GM12891 (cell line): Measurements from ENCODE around the gene CARF.
A peak's percentile ranks its signal among the peaks of the same experiment; 100 is the strongest.
"Not testable (repeated sequence)": the region's sequence is repeated elsewhere in the genome, so short reads cannot be mapped to it uniquely, and the experiment has no call there.

Experiments used
- DNase-seq: peaks from one replicate; pipeline ENCODE4 v3.0.0; 2011; ENCODE audit warnings: low spot score; ENCODE audit not compliant: insufficient read length
- FAIRE-seq: peaks from 2 replicates; lab custom pipeline; 2011; peaks lifted over from hg19 to GRCh38; lab: Jason Lieb, UNC
- PAX5 ChIP-seq: IDR thresholded peaks from 2 replicates; pipeline ENCODE4 v1.6.1; 2011; ENCODE audit warnings: low read length, moderate library complexity, mild to moderate bottlenecking; ENCODE audit not compliant: insufficient read depth, severe bottlenecking
- POLR2A ChIP-seq: IDR thresholded peaks from 2 replicates; pipeline ENCODE4 v1.6.1; 2011; ENCODE audit warnings: low read depth, low read length, control low read depth
- POLR2AphosphoS5 ChIP-seq: IDR thresholded peaks from 2 replicates; pipeline ENCODE4 v1.6.1; 2011; ENCODE audit warnings: low read depth, low read length, control low read depth
- POU2F2 ChIP-seq: IDR thresholded peaks from 2 replicates; pipeline ENCODE4 v1.6.1; 2011; ENCODE audit warnings: low read depth, mild to moderate bottlenecking, control low read depth, low read length, moderate library complexity
- SPI1 ChIP-seq: IDR thresholded peaks from 2 replicates; pipeline ENCODE4 v1.6.1; 2011; ENCODE audit warnings: low read depth, low read length, control low read depth
- TAF1 ChIP-seq: IDR thresholded peaks from 2 replicates; pipeline ENCODE4 v1.6.1; 2011; ENCODE audit warnings: low read depth, low read length, control low read depth

CARF gene

GRCh38 chr2:202982779-202983491, 70.9 kb downstream of the CARF start:
- no peak for FAIRE-seq
- TF ChIP-seq SPI1 = no peak
- TF ChIP-seq POLR2AphosphoS5 = no peak
- no peak for TF ChIP-seq POU2F2
- TF ChIP-seq TAF1 = no peak
- DNase-seq = no peak

DNA sequence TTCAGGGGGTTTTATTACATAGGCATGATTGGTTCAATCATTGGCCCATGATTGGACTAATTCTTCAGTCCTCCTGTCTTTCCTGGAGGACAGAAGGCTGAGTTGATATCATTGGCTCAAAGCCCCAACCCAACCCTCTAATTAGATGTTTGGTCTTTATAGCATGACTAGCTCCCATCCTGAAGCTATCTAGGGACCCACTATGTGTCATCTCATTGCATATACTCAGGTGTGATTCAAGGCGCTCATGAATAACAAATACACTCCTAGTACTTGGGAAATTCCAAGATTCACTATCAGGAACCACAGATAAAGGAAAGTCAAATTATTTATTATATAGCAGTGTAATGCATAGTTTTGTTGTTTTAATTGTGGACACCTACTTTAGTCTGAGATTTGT, 77.7 kb downstream of the CARF start:
- FAIRE-seq = no peak
- DNase-seq = no peak
- no peak for TF ChIP-seq PAX5
- TF ChIP-seq POLR2A = no peak
- no peak for TF ChIP-seq SPI1
- TF ChIP-seq POU2F2 = no peak
- no peak for TF ChIP-seq POLR2AphosphoS5
- no peak for TF ChIP-seq TAF1

DNA sequence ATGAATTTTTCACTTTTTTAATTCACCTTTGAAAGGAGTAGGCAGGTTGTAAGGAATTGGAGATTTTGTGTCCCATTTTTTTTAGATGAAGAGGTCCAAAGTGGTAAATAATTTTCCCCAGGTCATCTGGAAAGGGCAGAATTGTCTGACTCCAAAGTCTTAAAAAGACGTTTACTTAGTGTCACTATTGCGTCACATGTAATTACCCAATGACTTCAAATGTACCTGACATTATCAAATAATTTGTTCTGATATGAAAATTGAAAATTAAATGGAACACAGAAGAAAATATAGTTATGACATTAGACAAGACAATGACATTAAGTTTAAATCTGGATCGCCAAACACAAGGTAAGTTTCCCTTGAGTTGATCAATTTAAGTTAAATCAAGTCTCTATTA, 78.4 kb downstream of the CARF start:
- TF ChIP-seq SPI1 = no peak
- no peak for TF ChIP-seq PAX5
- TF ChIP-seq POLR2AphosphoS5 = no peak
- no peak for TF ChIP-seq POLR2A
- no peak for TF ChIP-seq TAF1
- TF ChIP-seq POU2F2 = no peak
- DNase-seq (no peak), FAIRE-seq (no peak)

DNA sequence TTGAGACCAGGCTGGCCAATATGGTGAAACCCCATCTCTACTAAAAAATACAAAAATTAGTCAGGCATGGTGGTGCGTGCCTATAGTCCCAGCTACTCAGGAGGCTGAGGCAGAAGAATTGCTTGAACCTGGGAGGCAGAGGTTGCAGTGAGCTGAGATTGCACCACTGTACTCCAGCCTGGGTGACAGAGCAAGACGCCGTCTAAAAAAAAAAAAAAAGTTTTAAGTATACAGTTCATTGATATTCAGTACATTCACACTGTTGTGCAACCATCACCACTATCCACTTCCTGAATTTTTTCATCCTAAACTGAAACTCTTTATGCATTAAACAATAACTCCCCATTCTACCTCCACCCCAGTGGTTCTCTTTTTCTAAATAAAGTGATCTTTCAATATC, 85.0 kb downstream of the CARF start:
- not testable (repeated sequence) for DNase-seq, FAIRE-seq
- 0 out of 2 replicates have a peak, but pooled peaks have one; percentile 20 for TF ChIP-seq SPI1

DNA sequence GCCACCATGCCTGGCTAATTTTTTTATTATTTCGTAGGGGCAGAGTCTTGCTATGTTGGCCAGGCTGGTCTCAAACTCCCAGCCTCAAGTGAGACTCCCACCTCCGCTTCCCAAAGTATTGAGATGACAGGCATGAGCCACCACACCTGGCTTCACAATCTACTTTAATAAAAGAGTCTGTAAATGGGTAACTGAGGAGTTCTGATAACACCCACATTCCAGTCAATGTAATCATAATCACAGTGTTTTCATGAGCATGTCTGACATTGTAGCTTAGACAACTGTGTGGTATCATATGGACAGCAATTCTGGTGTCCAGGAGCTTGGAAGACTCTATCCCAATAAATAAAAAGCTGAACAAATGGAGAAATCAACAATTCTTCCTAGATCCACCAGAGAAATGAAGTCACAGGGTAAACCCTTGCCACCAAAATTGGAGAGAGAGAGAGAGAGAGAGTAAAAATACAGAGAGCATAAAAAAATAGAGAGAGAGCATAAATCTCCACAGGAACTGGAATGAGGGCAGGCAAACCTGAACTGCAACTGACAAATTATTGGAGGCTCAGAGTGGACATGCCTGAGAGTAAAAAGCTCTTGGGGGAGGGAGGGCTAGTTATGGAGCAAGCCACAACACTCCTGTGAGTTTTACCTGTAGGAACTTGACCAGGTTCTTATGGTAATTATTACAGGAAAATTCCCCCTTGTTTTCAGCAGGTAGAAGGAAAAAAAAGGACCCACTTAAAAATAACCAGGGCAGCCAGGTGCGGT, 90.2 kb downstream of the CARF start:
- TF ChIP-seq TAF1 = no peak
- TF ChIP-seq POU2F2 = no peak
- TF ChIP-seq SPI1 = no peak
- TF ChIP-seq POLR2A = no peak
- no peak for TF ChIP-seq PAX5
- no peak for TF ChIP-seq POLR2AphosphoS5
- no peak for FAIRE-seq
- no peak for DNase-seq

- TF ChIP-seq SPI1 (no peak), TAF1 (no peak), POLR2AphosphoS5 (no peak)
- FAIRE-seq (no peak), DNase-seq (no peak)
These were observed 91.6 kb downstream of the CARF start for GRCh38 chr2:203003716-203004115.

DNA sequence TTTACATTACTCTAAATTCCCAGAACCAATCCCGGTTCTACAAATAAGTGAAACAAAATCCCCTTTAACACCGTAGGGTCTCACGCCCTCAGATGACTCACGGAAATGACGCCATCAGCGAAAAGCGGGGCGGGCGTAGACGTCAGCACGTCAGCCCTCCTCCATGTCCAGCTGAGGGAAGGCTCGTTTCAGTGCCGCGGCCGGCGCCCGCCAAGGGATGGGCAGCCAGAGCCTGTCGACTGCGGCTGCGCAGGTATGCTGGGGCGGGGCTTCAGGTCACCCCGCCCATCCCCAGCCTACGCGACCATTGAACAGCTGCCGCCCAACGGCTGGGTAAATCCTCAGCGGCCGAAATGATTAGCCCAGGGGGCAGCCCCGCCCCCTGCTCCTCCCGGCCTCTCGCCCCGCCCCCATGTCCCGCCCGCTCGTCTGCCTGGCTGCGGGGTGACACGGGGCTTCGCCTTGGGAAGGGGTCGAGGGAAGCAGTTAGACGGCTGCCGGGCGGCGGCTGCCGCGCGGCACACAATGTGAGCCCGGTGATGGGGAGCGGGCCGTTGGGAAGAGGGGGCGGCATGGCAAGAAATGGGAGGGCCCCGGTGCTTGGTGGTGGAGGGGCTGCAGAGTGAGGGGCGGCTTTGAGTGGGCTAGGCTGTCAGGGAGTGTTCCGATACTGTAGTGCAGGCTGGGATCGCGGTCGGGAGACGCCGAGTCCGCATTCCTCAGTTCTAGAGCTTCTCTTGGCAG, 102.6 kb downstream of the CARF start, which contains the start of gene NBEAL1:
Gene NBEAL1, plus strand, starts transcription at position 420 of the 744 bp plus-strand sequence. CDS start 1,510 bp downstream, outside the sequence.
- peak; percentile 100 for FAIRE-seq
- peak; percentile 81 for DNase-seq
- TF ChIP-seq POLR2A (peak; percentile 36; the same call in 1 of the 2 replicates), POLR2AphosphoS5 (peak; percentile 56; the same call in 1 of the 2 replicates), POU2F2 (no peak), TAF1 (0 out of 2 replicates have a peak, but pooled peaks have one; percentile 24), SPI1 (no peak)

GRCh38 chr2:203016716-203017115, 104.6 kb downstream of the CARF start:
- DNase-seq = no peak
- FAIRE-seq = peak; percentile 81
- TF ChIP-seq POLR2A (no peak), POLR2AphosphoS5 (no peak), PAX5 (no peak), SPI1 (no peak), TAF1 (no peak), POU2F2 (no peak)

DNA sequence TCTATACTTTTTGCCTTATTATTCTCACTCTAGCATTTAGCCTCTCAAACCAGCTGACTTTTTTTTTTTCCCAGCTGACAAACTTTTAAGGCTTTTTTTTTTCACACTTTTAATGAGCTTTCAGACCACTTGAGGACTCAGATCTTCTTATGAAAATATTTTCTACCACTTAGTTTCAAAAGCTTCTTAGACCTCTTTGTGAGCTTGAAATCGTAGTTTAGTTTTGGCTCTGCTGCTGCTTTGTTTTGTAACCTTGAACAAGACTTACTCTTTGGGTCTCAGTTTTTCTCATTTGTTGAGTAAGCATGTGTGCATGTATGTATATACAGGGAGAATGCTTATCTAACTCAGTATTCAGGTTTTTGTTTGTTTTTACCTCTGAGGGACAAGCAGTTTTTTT, 106.1 kb downstream of the CARF start:
- FAIRE-seq (no peak), DNase-seq (no peak)

More for the DNA sequence above, 106.1 kb downstream of the CARF start:
- TF ChIP-seq POLR2AphosphoS5 = no peak
- TF ChIP-seq POU2F2 = no peak
- no peak for TF ChIP-seq TAF1
- TF ChIP-seq POLR2A = no peak
- TF ChIP-seq PAX5 = no peak
- TF ChIP-seq SPI1 = no peak
